ENCODE measurements around the gene HK1.

The HK1 gene

GRCh38 chr10:69374931-69375306 lies 96.6 kb downstream of the HK1 start:
- no peak for TF ChIP-seq CTCF (IDR thresholded peaks at IDR 0.05)
- peak overlapping the region; percentile 43 for H3K4me3 ChIP-seq
- H3K27ac ChIP-seq: peak overlapping the region; percentile 39 to 86
- no peak for DNase-seq (ENCODE audit: low spot score)

- H3K27ac ChIP-seq: peak overlapping the region; percentile 39 to 86
- DNase-seq (ENCODE audit: low spot score): no peak
- no peak for TF ChIP-seq CTCF (IDR thresholded peaks at IDR 0.05)
- peak overlapping the region; percentile 43 for H3K4me3 ChIP-seq
These were observed 97.2 kb downstream of the HK1 start for GRCh38 chr10:69375307-69376151.

GRCh38 chr10:69376662-69377061 lies 98.4 kb downstream of the HK1 start:
- no peak for TF ChIP-seq CTCF (IDR thresholded peaks at IDR 0.05)
- DNase-seq (ENCODE audit: low spot score): no peak
- no peak overlapping the region for H3K4me3 ChIP-seq
- H3K27ac ChIP-seq: peak overlapping the region; percentile 39 to 86

GRCh38 chr10:69377191-69377590 lies 98.9 kb downstream of the HK1 start:
- no peak for DNase-seq (ENCODE audit: low spot score)
- Histone ChIP-seq H3K27ac (peak overlapping the region; percentile 36 to 86), H3K4me3 (no peak overlapping the region)
- no peak for TF ChIP-seq CTCF (IDR thresholded peaks at IDR 0.05)

- Histone ChIP-seq H3K27ac (peak overlapping the region; percentile 36 to 86), H3K4me3 (no peak overlapping the region)
- TF ChIP-seq CTCF (IDR thresholded peaks at IDR 0.05): no peak
- DNase-seq (ENCODE audit: low spot score): no peak
These were observed 99.6 kb downstream of the HK1 start for GRCh38 chr10:69377933-69378332.

GRCh38 chr10:69379800-69380199 lies 101.5 kb downstream of the HK1 start:
- no peak for TF ChIP-seq CTCF (IDR thresholded peaks at IDR 0.05)
- H3K27ac ChIP-seq: no peak overlapping the region
- no peak for DNase-seq (ENCODE audit: low spot score)
- H3K4me3 ChIP-seq: no peak overlapping the region

Data from coronary artery (tissue), 2 donors.